CD14-positive monocyte (primary cell): Measurements from ENCODE around the gene FNDC3A. TPM values are rescaled to one million over a fixed set of nuclear protein-coding genes. Genes with fewer than 3 reads are reported as not detected.

ENCODE experiments used
- DNase-seq, 3 donors: peaks; one replicate each; pipeline ENCODE4 v3.0.0-alpha.2; 2011 to 2022
- H2AFZ ChIP-seq: 2 replicates; pipeline ENCODE4 v1.6.0; 2012; ENCODE audit warnings: mild to moderate bottlenecking, low read depth, low read length, inconsistent platforms; ENCODE audit not compliant: insufficient read depth, poor library complexity, severe bottlenecking
- H3K27ac ChIP-seq, 2 donors: 1 replicate in 1 of 2; 2 replicates in 1 of 2; pipeline ENCODE4 v1.5.1; 2012 to 2013; ENCODE audit warnings: low read length in 2 of 2, control low read depth in 1 of 2, inconsistent platforms in 1 of 2, low read depth in 1 of 2, mild to moderate bottlenecking in 1 of 2
- H3K27me3 ChIP-seq, 2 donors: one replicate each; pipeline versions ENCODE4 v1.6.0 to v1.6.1; 2011 to 2013; ENCODE audit warnings: low read length in 2 of 2; ENCODE audit not compliant: control insufficient read depth in 2 of 2, insufficient read depth in 2 of 2
- H3K36me3 ChIP-seq, 2 donors: replicated peaks in 1 of 2; 1 replicate in 1 of 2; 2 replicates in 1 of 2; pipeline versions ENCODE4 v1.5.1 to v1.6.1; 2012 to 2013; ENCODE audit warnings: low read length in 2 of 2, control low read depth in 1 of 2, inconsistent platforms in 1 of 2, mild to moderate bottlenecking in 1 of 2; ENCODE audit not compliant: insufficient read depth in 2 of 2, control insufficient read depth in 1 of 2
- H3K4me1 ChIP-seq, 2 donors: 1 replicate in 1 of 2; 2 replicates in 1 of 2; pipeline versions ENCODE4 v1.5.1 to v1.6.1; 2012 to 2013; ENCODE audit warnings: low read length in 2 of 2, control low read depth in 1 of 2, inconsistent platforms in 1 of 2, mild to moderate bottlenecking in 1 of 2, moderate library complexity in 1 of 2; ENCODE audit not compliant: insufficient read depth in 2 of 2, control insufficient read depth in 1 of 2
- H3K4me2 ChIP-seq: replicated peaks from 2 replicates; pipeline ENCODE3; 2012; ENCODE audit warnings: low read length, moderate library complexity, mild to moderate bottlenecking; ENCODE audit not compliant: poor library complexity, severe bottlenecking; ENCODE audit errors: extremely low read depth
- H3K4me3 ChIP-seq, 3 experiments: fragments of 200-600 bp in 1 of 3; sonication (generic) in 1 of 3; replicated peaks in 1 of 3; 1 replicate in 2 of 3; 2 replicates in 1 of 3; pipeline ENCODE4 v1.5.1; 2011 to 2013; ENCODE audit warnings: low read length in 3 of 3, mild to moderate bottlenecking in 3 of 3, control low read depth in 2 of 3, low read depth in 2 of 3, inconsistent platforms in 1 of 3, moderate library complexity in 1 of 3
- H3K79me2 ChIP-seq: 2 replicates; pipeline ENCODE4 v1.6.0; 2012; ENCODE audit warnings: mild to moderate bottlenecking, control low read depth, inconsistent platforms, low read length, moderate library complexity; ENCODE audit not compliant: insufficient read depth
- H3K9ac ChIP-seq: 2 replicates; pipeline ENCODE4 v1.6.0; 2017; ENCODE audit warnings: low read length, mild to moderate bottlenecking; ENCODE audit not compliant: insufficient read depth, poor library complexity, severe bottlenecking
- H3K9me3 ChIP-seq, 2 donors: replicated peaks in 1 of 2; 1 replicate in 1 of 2; 2 replicates in 1 of 2; pipeline versions ENCODE4 v1.5.1 to v1.6.1; 2012 to 2013; ENCODE audit warnings: low read length in 2 of 2, control low read depth in 1 of 2; ENCODE audit not compliant: control insufficient read depth in 1 of 2, insufficient read depth in 1 of 2
- H4K20me1 ChIP-seq: 2 replicates; pipeline ENCODE4 v1.6.0; 2012; ENCODE audit warnings: mild to moderate bottlenecking, low read length, control low read depth, moderate library complexity; ENCODE audit not compliant: insufficient read depth
- H3K27ac Mint-ChIP-seq, 7 donors: one replicate each; pipeline ENCODE4 v1.8.0; 2020; ENCODE audit warnings: mild to moderate bottlenecking in 7 of 7, mixed read lengths in 7 of 7, moderate library complexity in 6 of 7, inconsistent platforms in 2 of 7
- H3K27me3 Mint-ChIP-seq, 3 donors: one replicate each; pipeline ENCODE4 v1.8.0; 2021 to 2022; ENCODE audit warnings: low read depth in 3 of 3, mild to moderate bottlenecking in 3 of 3, mixed read lengths in 3 of 3, moderate library complexity in 3 of 3, inconsistent platforms in 1 of 3
- H3K36me3 Mint-ChIP-seq, 2 donors: one replicate each; pipeline ENCODE4 v1.8.0; 2020; ENCODE audit warnings: mixed read lengths in 2 of 2, inconsistent platforms in 1 of 2, mild to moderate bottlenecking in 1 of 2
- H3K4me1 Mint-ChIP-seq: one replicate; pipeline ENCODE4 v1.8.0; 2020; ENCODE audit warnings: mild to moderate bottlenecking, mixed read lengths
- H3K4me3 Mint-ChIP-seq, 2 donors: one replicate each; pipeline ENCODE4 v1.8.0; 2020; ENCODE audit warnings: mild to moderate bottlenecking in 2 of 2, mixed read lengths in 2 of 2, moderate library complexity in 1 of 2
- H3K9me3 Mint-ChIP-seq, 7 donors: one replicate each; pipeline ENCODE4 v1.8.0; 2020 to 2022; ENCODE audit warnings: mixed read lengths in 7 of 7, mild to moderate bottlenecking in 6 of 7, moderate library complexity in 6 of 7, inconsistent platforms in 2 of 7
- WGBS: methylation state at CpG from one replicate; pipeline ENCODE4 v1.1.5; 2013; ENCODE audit warnings: missing lambda C conversion rate; ENCODE audit not compliant: insufficient coverage; 5-methylcytosine and 5-hydroxymethylcytosine counted together
- intact Hi-C, 2 donors: fragments of 100-400 bp; cut with micrococcal nuclease; formaldehyde crosslinking; loops; one replicate each; pipeline versions ENCODE4 v1.15.0 to v1.15.1; 2023
- polyA plus RNA-seq, 3 donors: library from polyadenylated mRNA; depleted of rRNA in 1 of 3; unstranded in 2 of 3; stranded (reverse) in 1 of 3; fragments of 300-500 nt in 2 of 3; fragments of >200 nt in 1 of 3; fragmentation: Illumina TruSeq in 2 of 3; gene quantifications; 1 replicate in 2 of 3; 2 replicates in 1 of 3; pipeline ENCODE4 v1.2.3, GENCODE V29; 2012 to 2021
- TF ChIP-seq, protein P1 (sequence below): fragments of 200-600 bp; IDR thresholded peaks from one replicate; pipeline ENCODE4 v1.8.0; 2022; ENCODE audit warnings: antibody characterized with exemption, mild to moderate bottlenecking

Gene FNDC3A
- polyA plus RNA-seq, 3 donors, result 8.3 to 27.0 (median 12.0) TPM

DNA sequence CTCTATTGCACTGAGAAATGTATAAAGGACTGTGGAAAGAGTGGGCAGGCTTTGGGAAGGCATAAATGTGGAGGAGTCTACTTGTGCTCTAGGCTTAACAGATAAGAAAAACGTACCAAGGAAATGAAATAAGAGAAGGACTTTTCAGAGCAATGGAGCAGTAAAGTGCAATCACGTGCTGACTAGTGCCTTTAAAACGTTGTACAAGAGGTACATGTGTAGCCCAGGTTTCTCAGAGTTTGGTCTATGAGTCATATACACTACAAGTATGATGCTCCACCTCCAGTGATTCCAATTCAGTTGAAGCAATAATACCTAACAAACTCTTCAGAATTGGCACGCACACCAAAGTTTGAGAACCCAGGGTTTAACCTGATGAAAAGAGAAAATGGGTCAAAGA, 13.4 kb upstream of the FNDC3A start:
- no peak for DNase-seq
- Histone ChIP-seq H3K9ac (no peak overlapping the region), H2AFZ (no peak overlapping the region), H3K4me2 (no peak overlapping the region), H3K79me2 (no peaks in the 10 kb centered on the region), H4K20me1 (no peaks in the 10 kb centered on the region), H3K9me3 (no peaks in the 10 kb centered on the region), H3K36me3 (no peaks in the 10 kb centered on the region), H3K4me1 (peaks cover 6 to 24% of the 10 kb centered on the region in 2 donors), H3K27me3 (no peaks in the 10 kb centered on the region), H3K27ac (no peak overlapping the region), H3K4me3 (no peak overlapping the region)
- Mint-ChIP-seq H3K9me3 (peaks cover 0 to 3% (median 0%) of the 10 kb centered on the region in 7 donors), H3K36me3 (no peaks in the 10 kb centered on the region), H3K27me3 (peaks cover 0 to under 1% (median under 1%) of the 10 kb centered on the region in 3 donors), H3K4me1 (peaks cover 17% of the 10 kb centered on the region), H3K27ac (no peak overlapping the region), H3K4me3 (no peak overlapping the region)
- WGBS, result no CpG with 5 or more reads among the region's 4 CpGs
- TF ChIP-seq, protein P1, sequence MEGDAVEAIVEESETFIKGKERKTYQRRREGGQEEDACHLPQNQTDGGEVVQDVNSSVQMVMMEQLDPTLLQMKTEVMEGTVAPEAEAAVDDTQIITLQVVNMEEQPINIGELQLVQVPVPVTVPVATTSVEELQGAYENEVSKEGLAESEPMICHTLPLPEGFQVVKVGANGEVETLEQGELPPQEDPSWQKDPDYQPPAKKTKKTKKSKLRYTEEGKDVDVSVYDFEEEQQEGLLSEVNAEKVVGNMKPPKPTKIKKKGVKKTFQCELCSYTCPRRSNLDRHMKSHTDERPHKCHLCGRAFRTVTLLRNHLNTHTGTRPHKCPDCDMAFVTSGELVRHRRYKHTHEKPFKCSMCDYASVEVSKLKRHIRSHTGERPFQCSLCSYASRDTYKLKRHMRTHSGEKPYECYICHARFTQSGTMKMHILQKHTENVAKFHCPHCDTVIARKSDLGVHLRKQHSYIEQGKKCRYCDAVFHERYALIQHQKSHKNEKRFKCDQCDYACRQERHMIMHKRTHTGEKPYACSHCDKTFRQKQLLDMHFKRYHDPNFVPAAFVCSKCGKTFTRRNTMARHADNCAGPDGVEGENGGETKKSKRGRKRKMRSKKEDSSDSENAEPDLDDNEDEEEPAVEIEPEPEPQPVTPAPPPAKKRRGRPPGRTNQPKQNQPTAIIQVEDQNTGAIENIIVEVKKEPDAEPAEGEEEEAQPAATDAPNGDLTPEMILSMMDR, result no peak
- intact Hi-C loops, result no loop called here

- H3K9ac ChIP-seq, result no peak overlapping the region
- no peaks in the 10 kb centered on the region for H3K36me3 ChIP-seq
- H3K4me3 ChIP-seq, result no peak overlapping the region
- peaks cover 0 to 10% (median 3%) of the 10 kb centered on the region in 7 donors for H3K9me3 Mint-ChIP-seq
- TF ChIP-seq, protein P1, result no peak
- DNase-seq, result no peak
- H3K27me3 ChIP-seq, result no peaks in the 10 kb centered on the region
- H3K79me2 ChIP-seq, result no peaks in the 10 kb centered on the region
- no peak overlapping the region for H3K27ac ChIP-seq
- H2AFZ ChIP-seq, result no peak overlapping the region
- no peak overlapping the region for H3K4me3 Mint-ChIP-seq
- no peak overlapping the region for H3K4me2 ChIP-seq
- intact Hi-C loops, result no loop called here
- H3K4me1 Mint-ChIP-seq, result peaks cover 7% of the 10 kb centered on the region
- peaks cover 4 to 11% of the 10 kb centered on the region in 2 donors for H3K4me1 ChIP-seq
- H3K9me3 ChIP-seq, result no peaks in the 10 kb centered on the region
- peaks cover 0 to 4% (median 2%) of the 10 kb centered on the region in 3 donors for H3K27me3 Mint-ChIP-seq
- H4K20me1 ChIP-seq, result no peaks in the 10 kb centered on the region
- WGBS, result 93% methylated on average over 2 of the region's 2 CpGs
- H3K36me3 Mint-ChIP-seq, result no peaks in the 10 kb centered on the region
- no peak overlapping the region for H3K27ac Mint-ChIP-seq
Observed at GRCh38 chr13:48965736-48966135, 10.0 kb upstream of the FNDC3A start.
